NCI-H2107 (cell line): ENCODE data around the gene THSD4.
"Not testable (repeated sequence)": the region's sequence is repeated elsewhere in the genome, so short reads cannot be mapped to it uniquely, and the experiment has no call there.

Source experiments
- DNase-seq: peaks from one replicate; lab custom pipeline; 2025; lab: John Stamatoyannopoulos, UW

The THSD4 gene

GRCh38 chr15:71261418-71261817 is 146.1 kb downstream of the THSD4 start:
- no peak for DNase-seq

- no peak for DNase-seq
These were observed 146.6 kb downstream of the THSD4 start for GRCh38 chr15:71261909-71262308.

GRCh38 chr15:71262599-71262998 is 147.3 kb downstream of the THSD4 start:
- no peak for DNase-seq

- not testable (repeated sequence) for DNase-seq
These were observed 150.3 kb downstream of the THSD4 start for GRCh38 chr15:71265606-71266005.

GRCh38 chr15:71271327-71271726 is 156.1 kb downstream of the THSD4 start:
- no peak for DNase-seq

- no peak for DNase-seq
These were observed 157.7 kb downstream of the THSD4 start for GRCh38 chr15:71272932-71273331.

GRCh38 chr15:71273731-71274447 is 158.6 kb downstream of the THSD4 start:
- DNase-seq: no peak

- no peak for DNase-seq
These were observed 159.2 kb downstream of the THSD4 start for GRCh38 chr15:71274448-71274798.

- no peak for DNase-seq
These were observed 159.8 kb downstream of the THSD4 start for GRCh38 chr15:71275098-71275497.

GRCh38 chr15:71275566-71276335 is 160.5 kb downstream of the THSD4 start:
- DNase-seq: no peak

GRCh38 chr15:71276336-71276665 is 161.0 kb downstream of the THSD4 start:
- DNase-seq: no peak

GRCh38 chr15:71278989-71279756 is 163.9 kb downstream of the THSD4 start:
- peak; percentile 4 for DNase-seq

GRCh38 chr15:71279757-71280141 is 164.5 kb downstream of the THSD4 start:
- no peak for DNase-seq

- no peak for DNase-seq
These were observed 164.9 kb downstream of the THSD4 start for GRCh38 chr15:71280206-71280605.

- DNase-seq: no peak
These were observed 166.0 kb downstream of the THSD4 start for GRCh38 chr15:71281256-71281655.

GRCh38 chr15:71282076-71282475 is 166.8 kb downstream of the THSD4 start:
- DNase-seq: no peak

GRCh38 chr15:71288348-71288955 is 173.2 kb downstream of the THSD4 start:
- no peak for DNase-seq

- DNase-seq: no peak
These were observed 174.7 kb downstream of the THSD4 start for GRCh38 chr15:71290002-71290401.

- DNase-seq: no peak
These were observed 175.8 kb downstream of the THSD4 start for GRCh38 chr15:71290881-71291635.

- DNase-seq: no peak
These were observed 176.5 kb downstream of the THSD4 start for GRCh38 chr15:71291723-71292122.

- no peak for DNase-seq
These were observed 178.5 kb downstream of the THSD4 start for GRCh38 chr15:71293723-71294122.
